GM12801 (cell line): ENCODE measurements around the gene RNASE7.

Experiments
- TF ChIP-seq, protein P1 (sequence below): IDR thresholded peaks from one replicate; pipeline ENCODE4 v1.5.1; 2011; ENCODE audit warnings: control low read depth; ENCODE audit not compliant: insufficient read length; ENCODE audit errors: extremely low read depth

The RNASE7 gene

DNA sequence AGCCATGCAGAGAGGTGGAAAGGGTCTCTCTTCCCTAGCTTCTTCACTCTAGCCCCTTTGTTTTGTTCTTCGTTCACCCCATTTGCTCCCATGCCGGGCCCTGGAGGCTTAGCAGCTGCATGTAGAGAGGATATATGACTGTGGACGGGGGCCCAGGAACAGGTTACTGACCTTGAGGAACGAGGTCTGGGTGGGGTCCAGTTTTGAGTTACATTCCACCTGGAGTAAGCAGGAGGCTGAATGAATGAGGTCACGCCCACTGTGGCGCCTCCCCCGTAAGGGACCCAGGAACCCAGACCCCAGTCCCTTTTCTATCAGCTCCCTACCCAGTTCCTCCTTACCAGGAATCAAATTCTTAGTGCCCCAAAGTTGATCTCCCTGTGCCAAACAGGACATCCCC is 23.9 kb upstream of the RNASE7 start:
- TF ChIP-seq, protein P1, sequence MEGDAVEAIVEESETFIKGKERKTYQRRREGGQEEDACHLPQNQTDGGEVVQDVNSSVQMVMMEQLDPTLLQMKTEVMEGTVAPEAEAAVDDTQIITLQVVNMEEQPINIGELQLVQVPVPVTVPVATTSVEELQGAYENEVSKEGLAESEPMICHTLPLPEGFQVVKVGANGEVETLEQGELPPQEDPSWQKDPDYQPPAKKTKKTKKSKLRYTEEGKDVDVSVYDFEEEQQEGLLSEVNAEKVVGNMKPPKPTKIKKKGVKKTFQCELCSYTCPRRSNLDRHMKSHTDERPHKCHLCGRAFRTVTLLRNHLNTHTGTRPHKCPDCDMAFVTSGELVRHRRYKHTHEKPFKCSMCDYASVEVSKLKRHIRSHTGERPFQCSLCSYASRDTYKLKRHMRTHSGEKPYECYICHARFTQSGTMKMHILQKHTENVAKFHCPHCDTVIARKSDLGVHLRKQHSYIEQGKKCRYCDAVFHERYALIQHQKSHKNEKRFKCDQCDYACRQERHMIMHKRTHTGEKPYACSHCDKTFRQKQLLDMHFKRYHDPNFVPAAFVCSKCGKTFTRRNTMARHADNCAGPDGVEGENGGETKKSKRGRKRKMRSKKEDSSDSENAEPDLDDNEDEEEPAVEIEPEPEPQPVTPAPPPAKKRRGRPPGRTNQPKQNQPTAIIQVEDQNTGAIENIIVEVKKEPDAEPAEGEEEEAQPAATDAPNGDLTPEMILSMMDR = no peak

DNA sequence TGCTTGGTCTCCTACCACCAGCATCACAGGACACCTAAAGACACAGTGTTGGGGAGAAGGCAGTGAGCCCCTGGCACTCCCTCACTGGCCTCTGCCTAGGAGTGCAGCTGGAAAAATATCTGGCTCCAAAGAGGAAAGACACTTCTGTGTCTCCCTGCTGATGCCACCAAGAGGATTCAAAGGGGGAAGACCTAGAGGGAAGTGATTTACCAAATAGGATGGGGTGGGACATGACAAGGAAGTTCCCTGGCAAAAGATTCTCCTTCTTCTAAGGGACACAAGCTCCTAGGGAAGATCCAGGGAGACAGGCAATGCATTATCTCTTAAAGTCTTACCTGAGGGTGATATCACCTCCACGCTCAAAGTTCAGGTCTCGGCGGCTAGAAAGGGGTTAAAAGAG is 23.4 kb upstream of the RNASE7 start:
- TF ChIP-seq, protein P1 = no peak

DNA sequence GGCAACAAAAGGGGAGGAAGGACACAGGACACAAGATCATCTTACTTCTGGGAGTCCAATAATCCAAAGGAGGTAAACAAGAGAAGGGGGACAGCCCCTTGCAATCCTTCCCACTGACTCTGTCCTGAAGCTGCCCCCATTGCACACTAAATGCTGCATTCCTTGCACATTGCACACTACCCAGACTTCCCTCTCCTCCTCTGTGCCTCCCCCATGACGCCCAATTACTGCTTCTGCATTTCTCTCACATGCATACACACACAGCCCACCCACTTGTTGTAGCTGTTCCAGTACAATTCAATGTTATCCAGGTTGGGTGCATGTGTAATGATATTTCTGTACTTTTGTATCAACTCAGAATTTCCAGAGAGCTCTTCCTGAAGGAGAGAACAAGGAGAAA is 22.8 kb upstream of the RNASE7 start:
- TF ChIP-seq, protein P1 = no peak

DNA sequence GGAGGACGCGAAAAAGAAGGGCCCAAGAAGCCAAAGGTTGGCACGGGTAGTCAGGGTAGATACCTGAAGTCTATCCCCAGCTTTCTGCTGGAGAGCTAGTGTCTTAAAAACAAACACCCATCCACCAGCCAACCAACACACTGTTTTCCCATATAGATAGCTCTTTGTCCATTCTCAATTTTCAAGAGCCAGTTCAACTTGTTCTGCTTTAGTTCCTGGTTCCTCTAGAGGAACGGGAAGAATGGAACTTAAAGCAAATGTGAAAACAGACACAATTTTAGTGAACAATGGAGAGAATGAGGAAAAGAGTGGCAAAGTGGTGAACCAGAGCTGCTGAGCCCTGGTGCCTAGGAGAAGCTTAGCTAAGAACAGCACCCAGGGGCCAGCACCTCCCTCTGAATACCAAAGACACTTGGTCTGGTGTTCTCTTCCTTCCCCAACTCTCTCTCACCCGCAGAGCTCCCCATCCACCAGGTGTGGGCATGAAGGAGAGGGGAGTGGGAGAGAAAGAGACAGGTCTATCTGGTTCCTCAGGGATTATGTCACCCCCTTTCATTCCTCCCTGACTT is 21.1 kb upstream of the RNASE7 start:
- TF ChIP-seq, protein P1 = no peak

DNA sequence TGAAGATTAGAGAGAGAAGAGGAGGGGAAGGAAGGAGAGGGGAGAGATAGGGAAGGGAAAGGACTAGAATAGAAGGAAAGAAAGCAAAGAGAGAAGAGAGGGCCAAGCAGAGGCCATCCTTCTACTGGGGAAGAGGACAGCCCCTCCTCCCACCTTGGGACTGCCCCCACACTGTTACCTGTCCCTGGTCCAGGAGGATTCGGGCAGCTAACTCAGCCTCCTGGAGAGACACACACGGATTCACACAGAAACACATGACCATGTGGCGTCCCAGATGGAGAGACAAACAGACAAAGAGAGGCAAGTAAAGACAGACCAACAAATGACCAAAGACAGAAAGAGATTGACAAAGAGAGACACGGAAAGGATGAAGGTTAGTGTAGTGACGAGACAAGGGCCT is 19.5 kb upstream of the RNASE7 start:
- TF ChIP-seq, protein P1 = no peak

DNA sequence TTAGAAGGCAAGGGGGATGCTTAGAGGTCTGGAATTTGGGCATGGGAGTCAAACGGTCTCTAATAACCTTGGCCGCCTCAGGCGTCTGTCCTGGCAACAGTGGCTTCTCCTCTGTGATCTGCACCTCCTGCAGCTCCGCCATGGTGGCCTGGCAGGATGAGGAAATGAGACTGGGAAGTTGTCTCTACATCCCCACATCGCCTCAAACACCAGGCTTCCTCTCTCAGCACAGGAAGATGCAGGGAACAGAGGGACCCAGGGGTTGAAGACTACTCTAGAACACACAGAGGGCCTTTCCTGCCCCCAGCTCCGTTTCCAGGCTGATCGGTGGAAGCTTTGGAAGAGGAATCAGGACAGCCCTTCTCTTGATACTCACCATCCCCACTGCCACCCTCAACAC is 19.0 kb upstream of the RNASE7 start:
- TF ChIP-seq, protein P1 = no peak

DNA sequence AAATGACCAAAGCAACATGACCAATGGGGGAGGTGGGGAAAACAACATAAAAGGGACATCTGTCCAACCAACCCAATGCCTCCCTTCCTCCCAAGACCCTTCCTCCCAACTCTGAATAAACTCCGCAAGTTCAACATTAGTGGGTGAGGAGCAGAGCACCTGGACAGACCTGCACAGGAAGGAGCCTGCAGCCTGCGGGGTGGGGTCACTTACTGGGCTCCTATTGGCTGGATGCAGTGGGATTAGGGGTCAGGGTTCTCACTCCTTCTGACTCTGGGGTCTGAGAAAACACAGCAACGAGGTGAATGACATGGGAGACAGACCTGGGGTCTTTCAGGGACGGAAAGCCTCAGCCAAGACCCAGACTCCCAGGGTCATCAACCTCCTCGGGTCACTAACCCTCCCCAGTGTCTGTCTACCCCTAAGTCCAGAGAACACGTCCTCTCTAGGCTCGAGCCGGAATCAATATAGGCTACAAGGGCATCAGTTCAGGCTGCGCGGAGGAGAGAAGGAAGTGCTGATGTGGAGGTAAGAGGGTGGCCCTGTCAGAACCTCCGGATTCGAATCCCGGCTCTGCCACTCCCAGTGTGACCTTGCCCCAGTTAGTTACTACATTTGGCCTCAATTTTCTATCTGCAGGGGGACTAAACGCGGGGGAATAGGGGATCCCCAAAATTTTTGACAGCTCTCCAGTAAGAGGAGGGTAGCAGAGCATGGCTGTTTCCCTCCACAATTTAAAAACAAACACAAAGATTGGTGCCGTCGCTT is 18.2 kb upstream of the RNASE7 start:
- TF ChIP-seq, protein P1 = no peak
